Smooth muscle cell (in vitro differentiated cells): ENCODE results near the gene NRXN2. TPM values are rescaled to one million over a fixed set of nuclear protein-coding genes. Genes with fewer than 3 reads are reported as not detected.

Experiments
- DNase-seq: peaks from one replicate; lab custom pipeline; 2025; ENCODE audit not compliant: unreplicated experiment; lab: John Stamatoyannopoulos, UW
- H2AFZ ChIP-seq: fragments of 200-600 bp; sonication (generic); 2 replicates; pipeline ENCODE4 v1.6.0; 2016; ENCODE audit warnings: antibody characterized with exemption, low read depth, mild to moderate bottlenecking
- H3F3A ChIP-seq: fragments of 200-600 bp; sonication (generic); 2 replicates; pipeline ENCODE4 v1.6.0; 2017; ENCODE audit warnings: antibody characterized with exemption, low read depth
- H3K27ac ChIP-seq: fragments of 200-600 bp; sonication (generic); 2 replicates; pipeline ENCODE4 v1.5.1; 2016; ENCODE audit warnings: low read depth, mild to moderate bottlenecking
- H3K27me3 ChIP-seq: fragments of 200-600 bp; sonication (generic); 2 replicates; pipeline ENCODE4 v1.6.1; 2016; ENCODE audit warnings: low read depth, mild to moderate bottlenecking
- H3K36me3 ChIP-seq: fragments of 200-600 bp; sonication (generic); 2 replicates; pipeline ENCODE4 v1.5.1; 2016; ENCODE audit warnings: low read depth
- H3K4me1 ChIP-seq: fragments of 200-600 bp; sonication (generic); 2 replicates; pipeline ENCODE4 v1.5.1; 2016; ENCODE audit warnings: low read depth
- H3K4me2 ChIP-seq: fragments of 200-600 bp; sonication (generic); 2 replicates; pipeline ENCODE4 v1.6.0; 2016; ENCODE audit warnings: mild to moderate bottlenecking
- H3K4me3 ChIP-seq: fragments of 200-600 bp; sonication (generic); 2 replicates; pipeline ENCODE4 v1.5.1; 2016; ENCODE audit warnings: mild to moderate bottlenecking
- H3K79me2 ChIP-seq: fragments of 200-600 bp; sonication (generic); 2 replicates; pipeline ENCODE4 v1.6.0; 2016; ENCODE audit warnings: low read depth, mild to moderate bottlenecking
- H3K9ac ChIP-seq: fragments of 200-600 bp; sonication (generic); 2 replicates; pipeline ENCODE4 v1.6.0; 2016; ENCODE audit warnings: low read depth
- H3K9me3 ChIP-seq: fragments of 200-600 bp; sonication (generic); replicated peaks from 2 replicates; pipeline ENCODE4 v1.5.1; 2016; ENCODE audit warnings: low read depth
- H4K20me1 ChIP-seq: fragments of 200-600 bp; sonication (generic); 2 replicates; pipeline ENCODE4 v1.6.0; 2016; ENCODE audit warnings: low read depth
- CTCF ChIP-seq: fragments of 200-600 bp; sonication (generic); IDR thresholded peaks from 2 replicates; pipeline ENCODE4 v1.5.1; 2017; ENCODE audit warnings: borderline replicate concordance, mild to moderate bottlenecking, antibody characterized with exemption; ENCODE audit not compliant: insufficient read depth, poor library complexity, severe bottlenecking
- WGBS: methylation state at CpG from one replicate; pipeline ENCODE4 v1.1.7; 2016; ENCODE audit warnings: low lambda C conversion rate; 5-methylcytosine and 5-hydroxymethylcytosine counted together
- polyA plus RNA-seq: library from polyadenylated mRNA; unstranded; fragments of >200 nt; fragmentation: Nextera tagmentation; extraction: Ambion mirVana; gene quantifications from 2 replicates; pipeline ENCODE4 v1.2.1, GENCODE V29; 2016
- total RNA-seq: library from RNA; depleted of rRNA; stranded (reverse); fragments of >200 nt; gene quantifications from 2 replicates; pipeline ENCODE4 v1.2.3, GENCODE V29; 2014

NRXN2 gene
- total and polyA plus RNA-seq, 2 experiments from 2014 or later = 1.4 to 1.7 TPM

GRCh38 chr11:64638829-64639228 lies 84.2 kb downstream of the NRXN2 start:
- DNase-seq = no peak
- Histone ChIP-seq H3K4me2 (no peak overlapping the region), H3K4me1 (no peaks in the 10 kb centered on the region), H3K27ac (no peak overlapping the region), H3K4me3 (no peak overlapping the region), H3K79me2 (no peaks in the 10 kb centered on the region), H2AFZ (no peak overlapping the region), H3K36me3 (no peaks in the 10 kb centered on the region), H3K27me3 (peaks cover 61% of the 10 kb centered on the region), H3F3A (no peaks in the 10 kb centered on the region), H3K9ac (no peak overlapping the region), H4K20me1 (no peaks in the 10 kb centered on the region), H3K9me3 (no peaks in the 10 kb centered on the region)
- TF ChIP-seq CTCF = no peak
- WGBS = 100% methylated on average over 2 of the region's 2 CpGs

GRCh38 chr11:64638018-64638665 lies 84.9 kb downstream of the NRXN2 start:
- Histone ChIP-seq H3K4me3 (peak overlapping the region; percentile 32), H3K27me3 (peaks cover 55% of the 10 kb centered on the region), H3K9me3 (no peaks in the 10 kb centered on the region), H3K79me2 (no peaks in the 10 kb centered on the region), H4K20me1 (no peaks in the 10 kb centered on the region), H3K4me1 (no peaks in the 10 kb centered on the region), H3K9ac (no peak overlapping the region), H3F3A (no peaks in the 10 kb centered on the region), H3K4me2 (peak overlapping the region; percentile 83), H3K36me3 (no peaks in the 10 kb centered on the region), H3K27ac (no peak overlapping the region), H2AFZ (no peak overlapping the region)
- TF ChIP-seq CTCF = no peak
- WGBS = 2% methylated on average over 36 of the region's 37 CpGs
- DNase-seq = peak; percentile 18

GRCh38 chr11:64637334-64638017 lies 85.5 kb downstream of the NRXN2 start:
- WGBS = 44% methylated on average over 15 of the region's 15 CpGs
- no peaks in the 10 kb centered on the region for H4K20me1 ChIP-seq
- no peaks in the 10 kb centered on the region for H3K36me3 ChIP-seq
- H2AFZ ChIP-seq = no peak overlapping the region
- H3K9ac ChIP-seq = no peak overlapping the region
- no peak overlapping the region for H3K27ac ChIP-seq
- no peak for DNase-seq
- no peaks in the 10 kb centered on the region for H3K79me2 ChIP-seq
- H3K4me1 ChIP-seq = no peaks in the 10 kb centered on the region
- H3F3A ChIP-seq = no peaks in the 10 kb centered on the region
- no peaks in the 10 kb centered on the region for H3K9me3 ChIP-seq
- peaks cover 49% of the 10 kb centered on the region for H3K27me3 ChIP-seq
- H3K4me2 ChIP-seq = peak overlapping the region; percentile 83
- peak overlapping the region; percentile 32 for H3K4me3 ChIP-seq
- TF ChIP-seq CTCF = no peak
